SKM-1 treated with dmso at 0.1 percent for 144 hours (cell line): ENCODE measurements around the gene MYRIP.
"Not testable (repeated sequence)": the region's sequence is repeated elsewhere in the genome, so short reads cannot be mapped to it uniquely, and the experiment has no call there.

Experiments used
- DNase-seq: peaks from one replicate; lab custom pipeline; 2025; ENCODE audit not compliant: unreplicated experiment; lab: John Stamatoyannopoulos, UW

Gene MYRIP

GRCh38 chr3:40264451-40264850 lies 455.0 kb downstream of the MYRIP start:
- no peak for DNase-seq

DNA sequence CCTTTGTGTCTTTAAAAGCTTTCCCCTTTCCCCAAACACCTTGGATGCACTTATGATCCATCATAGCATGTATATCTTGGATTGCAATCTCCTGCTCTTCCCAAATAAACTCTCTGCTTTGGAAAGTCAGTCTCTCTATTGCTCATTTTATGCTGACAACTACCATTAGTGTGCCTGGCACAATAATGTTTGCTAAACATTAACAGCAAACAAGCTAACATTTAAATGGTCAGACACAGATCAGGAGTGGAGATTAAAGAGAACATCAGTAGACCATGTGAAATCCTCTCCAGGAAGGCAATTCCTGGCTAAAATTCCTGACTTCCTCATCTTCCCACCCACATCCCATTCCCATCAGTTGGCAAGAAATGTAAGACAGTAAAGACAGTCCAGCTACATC lies 455.8 kb downstream of the MYRIP start:
- DNase-seq = no peak

GRCh38 chr3:40267937-40268724 lies 458.7 kb downstream of the MYRIP start:
- no peak for DNase-seq

- DNase-seq = no peak
Observed at GRCh38 chr3:40268802-40269524, 459.6 kb downstream of the MYRIP start.

DNA sequence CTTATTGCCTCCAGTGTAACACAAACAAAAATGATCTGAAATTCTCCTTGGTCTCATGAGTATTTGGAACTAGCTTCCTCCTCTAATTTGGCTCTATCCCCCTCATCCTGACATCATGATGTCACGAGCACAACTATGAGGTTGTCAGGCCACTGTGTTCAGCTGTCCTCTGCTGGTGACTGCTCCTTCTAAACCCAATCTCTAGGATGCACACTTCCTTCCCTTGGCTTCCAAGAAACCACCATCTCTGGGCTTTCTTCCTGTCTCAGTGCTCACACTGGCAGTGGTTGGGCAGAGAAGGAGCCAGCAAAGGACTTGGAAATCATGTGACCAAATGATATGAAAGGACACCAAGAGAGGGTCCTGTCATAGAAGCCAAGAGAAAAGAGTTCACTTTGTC lies 469.4 kb downstream of the MYRIP start:
- DNase-seq = no peak

GRCh38 chr3:40281995-40282394 lies 472.6 kb downstream of the MYRIP start:
- DNase-seq = no peak

DNA sequence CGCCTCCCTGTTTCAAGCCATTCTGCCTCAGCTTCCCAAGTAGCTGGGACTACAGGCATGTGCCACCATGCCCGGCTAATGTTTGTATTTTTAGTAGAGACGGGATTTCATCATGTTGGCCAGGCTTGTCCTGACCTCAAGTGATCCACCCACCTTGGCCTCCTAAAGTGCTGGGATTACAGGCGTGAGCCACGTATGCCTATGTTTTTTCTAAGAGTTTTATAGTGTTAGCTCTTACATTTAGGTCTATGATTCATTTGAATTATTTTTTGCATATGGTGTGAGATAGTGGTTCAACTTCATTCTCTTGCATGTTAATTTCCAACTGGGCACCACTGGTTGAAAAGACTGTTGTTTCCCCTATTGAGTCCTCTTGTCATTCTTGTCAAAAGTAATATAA lies 473.6 kb downstream of the MYRIP start:
- not testable (repeated sequence) for DNase-seq

DNA sequence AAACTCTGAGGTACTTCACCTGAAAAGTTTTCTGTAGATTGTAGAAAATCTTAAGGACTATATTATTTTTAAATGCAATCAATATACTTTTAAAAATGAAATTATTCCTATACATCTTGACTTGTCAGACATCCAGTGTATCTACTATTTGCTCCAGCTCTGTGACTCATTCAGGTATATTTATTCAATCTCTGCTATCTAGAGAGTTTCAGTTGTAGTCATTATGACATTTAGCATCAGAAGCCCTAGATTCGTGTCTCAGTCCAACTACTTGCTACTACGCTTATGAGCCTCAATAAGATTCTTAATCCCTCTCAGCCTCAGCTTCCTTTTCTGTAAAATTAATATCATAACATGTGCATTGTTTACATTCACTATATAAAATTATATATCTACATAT lies 477.8 kb downstream of the MYRIP start:
- DNase-seq = no peak

GRCh38 chr3:40290396-40290795 lies 481.0 kb downstream of the MYRIP start:
- DNase-seq = no peak

- no peak for DNase-seq
Observed at GRCh38 chr3:40291471-40291870, 482.1 kb downstream of the MYRIP start.

- DNase-seq = no peak
Observed at GRCh38 chr3:40292637-40293349, 483.4 kb downstream of the MYRIP start.

DNA sequence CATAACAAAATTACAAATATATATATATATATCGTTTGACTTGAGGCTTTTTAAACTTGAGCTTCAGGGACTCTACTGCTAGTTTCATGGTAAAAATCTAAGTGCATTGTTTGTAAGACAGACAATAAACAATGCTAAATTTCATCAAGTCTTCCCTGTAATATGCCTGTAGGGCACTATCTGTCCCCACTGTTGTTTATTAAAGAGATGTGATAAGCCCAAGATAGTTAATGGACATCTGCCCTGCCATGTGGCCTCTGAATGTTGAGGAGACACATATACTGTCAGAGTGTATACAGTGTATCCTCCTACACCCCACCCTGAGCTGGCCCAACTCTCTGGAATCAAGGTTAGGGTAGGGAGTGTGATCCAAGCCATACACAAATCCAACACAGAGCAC lies 485.0 kb downstream of the MYRIP start:
- no peak for DNase-seq

DNA sequence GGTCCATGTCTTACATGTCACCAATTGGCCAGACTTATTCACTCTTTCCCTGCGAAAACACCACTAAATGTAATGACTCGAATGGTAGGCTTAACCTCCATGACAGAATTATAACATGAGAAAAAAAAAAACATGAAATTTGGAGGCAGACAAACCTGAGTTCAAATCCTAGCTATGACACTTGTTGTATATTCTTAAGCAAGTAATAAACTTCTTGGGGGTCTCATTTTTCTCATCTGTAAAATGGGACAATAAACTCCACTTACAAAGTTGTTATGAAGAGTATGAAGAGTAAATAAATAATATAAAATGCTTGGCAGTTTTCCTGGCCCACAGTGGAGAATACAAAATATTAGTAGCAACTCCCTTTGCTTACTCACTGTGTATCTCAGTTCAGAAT lies 488.7 kb downstream of the MYRIP start:
- no peak for DNase-seq

GRCh38 chr3:40299130-40299720 lies 489.8 kb downstream of the MYRIP start:
- DNase-seq = no peak

DNA sequence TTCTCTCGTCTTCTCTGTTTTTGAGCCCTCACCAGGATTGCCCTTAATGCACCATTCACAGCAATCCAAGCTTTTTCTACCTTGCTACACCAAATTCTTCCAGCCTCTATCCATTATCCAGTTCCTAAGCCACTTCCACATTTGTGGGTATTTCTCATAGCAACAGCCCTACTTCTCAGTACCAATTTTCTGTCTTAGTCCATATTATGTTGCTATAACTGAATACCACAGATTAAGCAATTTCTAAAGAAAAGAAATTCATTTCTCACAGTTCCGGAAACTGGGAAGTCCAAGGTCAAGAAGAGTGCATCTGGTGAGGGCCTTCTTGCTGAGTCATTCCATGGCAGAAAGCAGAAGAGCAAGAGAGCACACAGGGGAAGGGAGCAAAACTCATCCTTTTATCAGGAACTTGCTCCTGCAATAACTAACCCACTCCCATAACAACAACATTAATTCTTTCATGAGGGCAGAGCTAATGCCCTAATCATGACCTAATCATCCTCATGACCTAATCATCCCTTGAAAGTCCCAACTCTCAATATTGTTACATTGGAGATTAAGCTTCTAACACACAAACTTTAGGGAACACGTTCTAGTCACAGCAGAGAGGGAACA lies 490.4 kb downstream of the MYRIP start:
- peak; percentile 97 for DNase-seq

GRCh38 chr3:40302784-40303183 lies 493.4 kb downstream of the MYRIP start:
- no peak for DNase-seq

GRCh38 chr3:40304352-40304751 lies 494.9 kb downstream of the MYRIP start:
- no peak for DNase-seq

GRCh38 chr3:40306336-40306735 lies 496.9 kb downstream of the MYRIP start:
- no peak for DNase-seq

DNA sequence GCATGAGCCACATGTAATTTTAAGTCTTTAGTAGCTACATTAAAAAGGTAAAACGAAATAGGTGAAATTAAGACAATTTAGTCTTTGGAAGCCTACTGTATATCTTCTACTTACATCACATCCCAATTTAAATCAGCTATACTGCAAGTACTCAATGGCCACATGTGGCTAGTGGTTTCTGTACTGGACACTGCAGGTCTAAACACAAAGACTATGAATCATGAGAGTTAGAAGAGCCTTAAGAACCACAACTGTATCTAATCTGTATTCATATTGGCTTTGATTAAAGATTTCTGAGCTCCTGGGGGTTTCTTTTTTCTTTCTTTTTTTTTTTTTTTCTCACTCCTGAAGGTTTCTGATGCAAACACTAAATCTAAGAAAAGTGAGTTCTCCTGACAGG lies 497.8 kb downstream of the MYRIP start:
- DNase-seq = no peak

GRCh38 chr3:40308725-40309417 lies 499.5 kb downstream of the MYRIP start:
- DNase-seq = no peak
